Esophagus muscularis mucosa (tissue), 4 donors: Measurements from ENCODE around the gene ATP11A. TPM values are rescaled to one million over a fixed set of nuclear protein-coding genes. Genes with fewer than 3 reads are reported as not detected.

ENCODE experiments used
- DNase-seq: peaks from one replicate; pipeline ENCODE4 v3.0.0-alpha.2; 2017; ENCODE audit errors: extremely low spot score
- H3K27ac ChIP-seq, 4 donors: fragments of 200-600 bp; sonication (generic); replicated peaks in 1 of 4; 1 replicate in 3 of 4; 2 replicates in 1 of 4; pipeline ENCODE4 v1.5.1; 2016 to 2019; ENCODE audit warnings: mild to moderate bottlenecking in 1 of 4
- H3K27me3 ChIP-seq, 4 donors: fragments of 200-600 bp; sonication (generic); one replicate each; pipeline versions ENCODE4 v1.5.1 to v1.6.0; 2016 to 2019
- H3K36me3 ChIP-seq, 4 donors: fragments of 200-600 bp; sonication (generic); one replicate each; pipeline ENCODE4 v1.5.1; 2016 to 2019
- H3K4me1 ChIP-seq, 4 donors: fragments of 200-600 bp; sonication (generic); one replicate each; pipeline ENCODE4 v1.5.1; 2016 to 2019
- H3K4me3 ChIP-seq, 4 donors: fragments of 200-600 bp; sonication (generic); 1 replicate in 2 of 4; 2 replicates in 2 of 4; pipeline ENCODE4 v1.5.1; 2016 to 2019; ENCODE audit warnings: mild to moderate bottlenecking in 4 of 4, moderate library complexity in 1 of 4
- H3K9me3 ChIP-seq, 4 donors: fragments of 200-600 bp; sonication (generic); 1 replicate in 3 of 4; 2 replicates in 1 of 4; pipeline ENCODE4 v1.5.1; 2016 to 2019
- EP300 ChIP-seq: sonication (generic); formaldehyde crosslinking; IDR thresholded peaks from one replicate; pipeline ENCODE4 v1.6.1; 2017; ENCODE audit warnings: antibody characterized with exemption
- POLR2A ChIP-seq: fragments of 450-650 bp; IDR thresholded peaks from one replicate; pipeline ENCODE4 v1.6.1; 2017; ENCODE audit warnings: antibody characterized with exemption, moderate library complexity, mild to moderate bottlenecking, low read depth
- POLR2AphosphoS5 ChIP-seq, 2 donors: sonication (generic); formaldehyde crosslinking; IDR thresholded peaks; one replicate each; pipeline ENCODE4 v1.6.1; 2017; ENCODE audit warnings: antibody characterized with exemption in 2 of 2
- WGBS: methylation state at CpG from one replicate; pipeline ENCODE4 v1.1.5; 2018; 5-methylcytosine and 5-hydroxymethylcytosine counted together
- intact Hi-C: fragments of 100-400 bp; cut with DNase I; formaldehyde crosslinking; loops from one replicate; pipeline ENCODE4 v1.15.1; 2023
- total RNA-seq, 4 donors: library from RNA; depleted of rRNA; stranded (reverse); fragments of >200 nt; gene quantifications; one replicate each; pipeline versions ENCODE4 v1.1.0 to v1.2.1, GENCODE V29; 2016
- TF ChIP-seq, protein P1 (sequence below), 3 experiments: fragments of 200-600 bp in 2 of 3; fragments of 450-650 bp in 1 of 3; sonication (generic) in 2 of 3; IDR thresholded peaks; one replicate each; pipeline ENCODE4 v1.5.1; 2017 to 2019; ENCODE audit warnings: antibody characterized with exemption in 3 of 3, mild to moderate bottlenecking in 2 of 3, moderate library complexity in 1 of 3

ATP11A gene
- total RNA-seq, 4 donors from 2014 or later, result 11.2 to 27.8 (median 14.3) TPM

DNA sequence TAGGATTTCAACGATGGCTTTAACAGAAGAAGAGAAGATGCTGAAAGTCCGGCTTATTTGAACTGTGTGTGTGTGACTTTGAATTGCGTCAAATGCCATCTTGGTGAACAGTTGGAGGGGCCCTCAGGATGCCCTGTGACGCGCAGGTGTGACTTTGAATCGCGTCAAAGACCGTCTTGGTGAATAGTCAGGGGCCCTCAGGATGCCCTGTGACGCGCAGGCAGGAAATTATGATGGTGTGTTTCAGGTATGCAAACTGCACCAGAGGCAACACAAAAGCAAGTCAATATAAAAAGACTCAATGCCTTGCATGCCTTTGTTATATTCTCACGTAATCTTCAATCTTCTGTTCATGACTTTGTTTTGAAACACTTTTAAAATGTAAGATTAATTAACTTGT is 29.2 kb downstream of the ATP11A start:
- 87% methylated on average over 11 of the region's 11 CpGs for WGBS
- H3K4me1 ChIP-seq, result peaks cover 8 to 16% (median 11%) of the 10 kb centered on the region in 4 donors

GRCh38 chr13:112719556-112719955 is 29.7 kb downstream of the ATP11A start:
- DNase-seq, result no peak
- intact Hi-C loops, result no loop called here
- H3K27me3 ChIP-seq, result no peaks in the 10 kb centered on the region
- WGBS, result 93% methylated on average over 2 of the region's 2 CpGs
- H3K36me3 ChIP-seq, result no peaks in the 10 kb centered on the region
- H3K9me3 ChIP-seq, result no peaks in the 10 kb centered on the region
- H3K4me1 ChIP-seq, result peaks cover 8 to 17% (median 11%) of the 10 kb centered on the region in 4 donors
- TF ChIP-seq EP300, result no peak
- no peak for TF ChIP-seq POLR2A
- TF ChIP-seq POLR2AphosphoS5 (IDR thresholded peaks at IDR 0.05), result no peak
- TF ChIP-seq, protein P1, sequence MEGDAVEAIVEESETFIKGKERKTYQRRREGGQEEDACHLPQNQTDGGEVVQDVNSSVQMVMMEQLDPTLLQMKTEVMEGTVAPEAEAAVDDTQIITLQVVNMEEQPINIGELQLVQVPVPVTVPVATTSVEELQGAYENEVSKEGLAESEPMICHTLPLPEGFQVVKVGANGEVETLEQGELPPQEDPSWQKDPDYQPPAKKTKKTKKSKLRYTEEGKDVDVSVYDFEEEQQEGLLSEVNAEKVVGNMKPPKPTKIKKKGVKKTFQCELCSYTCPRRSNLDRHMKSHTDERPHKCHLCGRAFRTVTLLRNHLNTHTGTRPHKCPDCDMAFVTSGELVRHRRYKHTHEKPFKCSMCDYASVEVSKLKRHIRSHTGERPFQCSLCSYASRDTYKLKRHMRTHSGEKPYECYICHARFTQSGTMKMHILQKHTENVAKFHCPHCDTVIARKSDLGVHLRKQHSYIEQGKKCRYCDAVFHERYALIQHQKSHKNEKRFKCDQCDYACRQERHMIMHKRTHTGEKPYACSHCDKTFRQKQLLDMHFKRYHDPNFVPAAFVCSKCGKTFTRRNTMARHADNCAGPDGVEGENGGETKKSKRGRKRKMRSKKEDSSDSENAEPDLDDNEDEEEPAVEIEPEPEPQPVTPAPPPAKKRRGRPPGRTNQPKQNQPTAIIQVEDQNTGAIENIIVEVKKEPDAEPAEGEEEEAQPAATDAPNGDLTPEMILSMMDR (IDR thresholded peaks at IDR 0.05), result no peak
- no peak overlapping the region for H3K4me3 ChIP-seq
- H3K27ac ChIP-seq, result no peak overlapping the region

More for the DNA sequence above, 29.2 kb downstream of the ATP11A start:
- Histone ChIP-seq H3K9me3 (no peaks in the 10 kb centered on the region), H3K27ac (no peak overlapping the region), H3K27me3 (no peaks in the 10 kb centered on the region), H3K36me3 (no peaks in the 10 kb centered on the region), H3K4me3 (no peak overlapping the region)
- TF ChIP-seq POLR2AphosphoS5 (IDR thresholded peaks at IDR 0.05) (no peak), POLR2A (no peak), EP300 (no peak)
- TF ChIP-seq, protein P1 (IDR thresholded peaks at IDR 0.05), result no peak
- intact Hi-C loops, result no loop called here
- no peak for DNase-seq

GRCh38 chr13:112720251-112720650 is 30.4 kb downstream of the ATP11A start:
- TF ChIP-seq POLR2AphosphoS5 (IDR thresholded peaks at IDR 0.05), result no peak
- TF ChIP-seq EP300, result no peak
- no peak for TF ChIP-seq POLR2A
- TF ChIP-seq, protein P1 (IDR thresholded peaks at IDR 0.05), result no peak
- 97% methylated on average over 17 of the region's 17 CpGs for WGBS
- no peak for DNase-seq
- Histone ChIP-seq H3K4me1 (peaks cover 10 to 24% (median 13%) of the 10 kb centered on the region in 4 donors), H3K27me3 (no peaks in the 10 kb centered on the region), H3K27ac (no peak overlapping the region), H3K4me3 (no peak overlapping the region), H3K36me3 (no peaks in the 10 kb centered on the region), H3K9me3 (no peaks in the 10 kb centered on the region)
- intact Hi-C loops, result no loop called here

- 98% methylated on average over 10 of the region's 10 CpGs for WGBS
- Histone ChIP-seq H3K4me1 (peaks cover 10 to 29% (median 17%) of the 10 kb centered on the region in 4 donors), H3K27ac (no peak overlapping the region), H3K4me3 (no peak overlapping the region), H3K9me3 (no peaks in the 10 kb centered on the region), H3K27me3 (no peaks in the 10 kb centered on the region), H3K36me3 (no peaks in the 10 kb centered on the region)
- no peak for DNase-seq
- TF ChIP-seq, protein P1 (IDR thresholded peaks at IDR 0.05), result no peak
- no peak for TF ChIP-seq POLR2AphosphoS5 (IDR thresholded peaks at IDR 0.05)
- no peak for TF ChIP-seq EP300
- TF ChIP-seq POLR2A, result no peak
- intact Hi-C loops, result no loop called here
These were observed 31.0 kb downstream of the ATP11A start for GRCh38 chr13:112720814-112721197.
